ENCODE measurements around the gene MILR1. TPM values are rescaled to one million over a fixed set of nuclear protein-coding genes. Genes with fewer than 3 reads are reported as not detected.

MILR1 gene
- total and polyA plus RNA-seq, 2 experiments from 2014 or later, result 0.39 TPM; not detected in 1

- ATAC-seq, result no peak
- H3K36me3 ChIP-seq (ENCODE audit: insufficient read depth), result no peaks in the 10 kb centered on the region; the same call in 1 of the 2 replicates
These were observed 5.7 kb upstream of the MILR1 start for GRCh38 chr17:64443086-64443760.

GRCh38 chr17:64447526-64447925 is 1.4 kb upstream of the MILR1 start:
- no peak for DNase-seq (ENCODE audit: low spot score)
- no peaks in the 10 kb centered on the region for H3K79me2 ChIP-seq (replicated peaks; ENCODE audit: insufficient read depth)
- peaks cover 2% of the 10 kb centered on the region; the same call in 1 of the 3 replicates for H3K4me1 Mint-ChIP-seq
- H3F3A ChIP-seq (replicated peaks; ENCODE audit: low read depth), result no peaks in the 10 kb centered on the region
- no peak overlapping the region for H2AFZ ChIP-seq
- H3K27me3 ChIP-seq (ENCODE audit: insufficient read depth), result no peaks in the 10 kb centered on the region
- no peaks in the 10 kb centered on the region for H3K4me1 ChIP-seq (ENCODE audit: insufficient read depth)
- H3K4me3 ChIP-seq, result no peak overlapping the region
- H3K36me3 ChIP-seq (ENCODE audit: insufficient read depth), result no peaks in the 10 kb centered on the region
- ATAC-seq, result no peak
- H3K4me2 ChIP-seq, result no peak overlapping the region
- peaks cover 2% of the 10 kb centered on the region for H3K27me3 Mint-ChIP-seq (ENCODE audit: insufficient read depth, low read depth, poor library complexity)
- no peak overlapping the region for H3K27ac Mint-ChIP-seq
- no peaks in the 10 kb centered on the region; the same call in 1 of the 3 replicates for H3K9me3 Mint-ChIP-seq
- H3K36me3 Mint-ChIP-seq (ENCODE audit: low read depth), result no peaks in the 10 kb centered on the region
- no peak overlapping the region for H3K27ac ChIP-seq (ENCODE audit: low read depth)
- no peaks in the 10 kb centered on the region for H4K20me1 ChIP-seq (replicated peaks; ENCODE audit: insufficient read depth)
- no peak overlapping the region for H3K4me3 Mint-ChIP-seq
- H3K9me2 ChIP-seq (ENCODE audit: insufficient read depth), result no peaks in the 10 kb centered on the region
- TF ChIP-seq EZH2 (IDR thresholded peaks at IDR 0.05; ENCODE audit: low read depth, unreplicated experiment) (no peak), ZNF331 (CRISPR knock-in tag; IDR thresholded peaks at IDR 0.05; ENCODE audit: low read depth) (no peak), CREB1 (CRISPR knock-in tag; IDR thresholded peaks at IDR 0.05; ENCODE audit: low read depth) (no peak), ETS1 (IDR thresholded peaks at IDR 0.05) (no peak), JUNB (IDR thresholded peaks at IDR 0.05; ENCODE audit: unreplicated experiment) (no peak), STAT1 (IDR thresholded peaks at IDR 0.05; ENCODE audit: unreplicated experiment) (no peak), POLR2AphosphoS5 (IDR thresholded peaks at IDR 0.05; ENCODE audit: low read depth) (no peak), EZH2phosphoT487 (IDR thresholded peaks at IDR 0.05; ENCODE audit: unreplicated experiment) (no peak), ZNF114 (CRISPR knock-in tag; IDR thresholded peaks at IDR 0.05) (no peak), REST (IDR thresholded peaks at IDR 0.05; ENCODE audit: unreplicated experiment) (no peak), NANOG (IDR thresholded peaks at IDR 0.05; ENCODE audit: borderline replicate concordance) (no peak)

More at GRCh38 chr17:64443086-64443760, 5.7 kb upstream of the MILR1 start:
- Mint-ChIP-seq H3K36me3 (ENCODE audit: low read depth) (peaks cover 19% of the 10 kb centered on the region), H3K27me3 (ENCODE audit: insufficient read depth, low read depth, poor library complexity) (peaks cover 6% of the 10 kb centered on the region), H3K4me3 (no peak overlapping the region), H3K27ac (no peak overlapping the region), H3K9me3 (peaks cover 29% of the 10 kb centered on the region), H3K4me1 (peaks cover 3% of the 10 kb centered on the region; the same call in 2 of the 3 replicates)
- Histone ChIP-seq H3K27me3 (ENCODE audit: insufficient read depth) (no peaks in the 10 kb centered on the region), H3K4me3 (no peak overlapping the region), H2AFZ (no peak overlapping the region), H3K27ac (ENCODE audit: low read depth) (no peak overlapping the region), H3K4me2 (no peak overlapping the region), H3K9me2 (ENCODE audit: insufficient read depth) (no peaks in the 10 kb centered on the region), H4K20me1 (replicated peaks; ENCODE audit: insufficient read depth) (no peaks in the 10 kb centered on the region), H3K79me2 (replicated peaks; ENCODE audit: insufficient read depth) (no peaks in the 10 kb centered on the region), H3F3A (replicated peaks; ENCODE audit: low read depth) (no peaks in the 10 kb centered on the region), H3K4me1 (ENCODE audit: insufficient read depth) (no peaks in the 10 kb centered on the region)
- peak; percentile 2 for DNase-seq (ENCODE audit: low spot score)
- TF ChIP-seq EZH2 (IDR thresholded peaks at IDR 0.05; ENCODE audit: low read depth, unreplicated experiment), result no peak
- TF ChIP-seq CREB1 (CRISPR knock-in tag; IDR thresholded peaks at IDR 0.05; ENCODE audit: low read depth), result no peak
